Measurements from ENCODE around the gene HOXD4. TPM values are rescaled to one million over a fixed set of nuclear protein-coding genes. Genes with fewer than 3 reads are reported as not detected.

Gene HOXD4
- total RNA-seq, 2 donors from 2014 or later, result 0.52 TPM; not detected in 1

DNA sequence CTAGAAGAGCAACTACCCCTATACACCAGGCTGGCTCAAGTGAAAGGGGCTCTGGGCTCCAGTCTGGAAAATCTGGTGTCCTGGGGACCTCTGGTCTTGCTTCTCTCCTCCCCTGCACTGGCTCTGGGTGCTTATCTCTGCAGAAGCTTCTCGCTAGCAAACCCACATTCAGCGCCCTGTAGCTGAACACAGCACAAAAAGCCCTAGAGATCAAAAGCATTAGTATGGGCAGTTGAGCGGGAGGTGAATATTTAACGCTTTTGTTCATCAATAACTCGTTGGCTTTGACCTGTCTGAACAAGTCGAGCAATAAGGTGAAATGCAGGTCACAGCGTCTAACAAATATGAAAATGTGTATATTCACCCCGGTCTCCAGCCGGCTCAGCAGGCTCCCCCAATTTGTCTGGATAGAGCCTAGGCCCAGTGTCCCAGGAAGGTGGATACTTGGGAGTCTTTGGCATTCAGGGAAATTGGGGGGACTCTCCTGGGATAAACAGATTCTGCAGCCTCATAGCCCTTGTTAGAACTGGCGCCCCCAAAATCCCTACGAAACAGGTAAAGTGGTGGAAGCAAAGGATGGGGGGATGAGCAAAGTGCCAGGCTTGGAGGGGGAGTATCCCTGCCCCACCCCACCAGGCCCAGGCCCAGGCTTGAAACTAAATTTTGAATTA, 2.5 kb upstream of the HOXD4 start:
- Histone ChIP-seq H3K27ac (no peak overlapping the region), H3K4me3 (no peak overlapping the region), H3K36me3 (no peaks in the 10 kb centered on the region), H3K27me3 (peaks cover 36 to 40% of the 10 kb centered on the region in 2 donors), H3K4me1 (peaks cover 0 to 10% of the 10 kb centered on the region in 2 donors), H3K9me3 (no peaks in the 10 kb centered on the region)
- TF ChIP-seq, protein P1, sequence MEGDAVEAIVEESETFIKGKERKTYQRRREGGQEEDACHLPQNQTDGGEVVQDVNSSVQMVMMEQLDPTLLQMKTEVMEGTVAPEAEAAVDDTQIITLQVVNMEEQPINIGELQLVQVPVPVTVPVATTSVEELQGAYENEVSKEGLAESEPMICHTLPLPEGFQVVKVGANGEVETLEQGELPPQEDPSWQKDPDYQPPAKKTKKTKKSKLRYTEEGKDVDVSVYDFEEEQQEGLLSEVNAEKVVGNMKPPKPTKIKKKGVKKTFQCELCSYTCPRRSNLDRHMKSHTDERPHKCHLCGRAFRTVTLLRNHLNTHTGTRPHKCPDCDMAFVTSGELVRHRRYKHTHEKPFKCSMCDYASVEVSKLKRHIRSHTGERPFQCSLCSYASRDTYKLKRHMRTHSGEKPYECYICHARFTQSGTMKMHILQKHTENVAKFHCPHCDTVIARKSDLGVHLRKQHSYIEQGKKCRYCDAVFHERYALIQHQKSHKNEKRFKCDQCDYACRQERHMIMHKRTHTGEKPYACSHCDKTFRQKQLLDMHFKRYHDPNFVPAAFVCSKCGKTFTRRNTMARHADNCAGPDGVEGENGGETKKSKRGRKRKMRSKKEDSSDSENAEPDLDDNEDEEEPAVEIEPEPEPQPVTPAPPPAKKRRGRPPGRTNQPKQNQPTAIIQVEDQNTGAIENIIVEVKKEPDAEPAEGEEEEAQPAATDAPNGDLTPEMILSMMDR (IDR thresholded peaks at IDR 0.05), result no peak
- no peak for DNase-seq (ENCODE audit: low spot score)

DNA sequence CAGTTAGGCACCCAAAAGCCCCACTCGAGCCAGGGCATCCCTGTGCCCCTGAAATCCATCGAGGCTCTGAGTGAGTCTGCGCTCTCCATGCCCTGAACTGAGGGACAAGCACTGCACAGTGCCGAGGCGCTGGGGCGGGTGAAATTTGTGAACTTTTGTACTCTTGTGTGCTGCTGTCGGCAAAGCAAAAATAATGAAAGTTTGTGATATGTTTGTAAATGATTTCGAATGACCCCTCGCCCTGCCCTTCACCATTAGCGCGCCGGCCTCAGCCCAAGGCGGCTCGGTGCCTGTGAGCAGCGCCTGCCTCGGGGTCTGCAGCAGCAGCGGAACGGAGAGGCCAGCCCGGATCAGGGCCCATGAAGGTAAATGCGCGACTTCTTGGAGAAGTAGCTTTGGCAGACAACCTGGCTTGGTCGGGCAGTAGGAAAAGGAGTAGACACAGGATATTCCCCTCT, 1.8 kb upstream of the HOXD4 start:
- Histone ChIP-seq H3K27ac (no peak overlapping the region), H3K36me3 (no peaks in the 10 kb centered on the region), H3K4me1 (peaks cover 0 to 10% of the 10 kb centered on the region in 2 donors), H3K9me3 (no peaks in the 10 kb centered on the region), H3K27me3 (peaks cover 39 to 40% of the 10 kb centered on the region in 2 donors), H3K4me3 (no peak overlapping the region)
- TF ChIP-seq, protein P1 (IDR thresholded peaks at IDR 0.05), result no peak
- no peak for DNase-seq (ENCODE audit: low spot score)

DNA sequence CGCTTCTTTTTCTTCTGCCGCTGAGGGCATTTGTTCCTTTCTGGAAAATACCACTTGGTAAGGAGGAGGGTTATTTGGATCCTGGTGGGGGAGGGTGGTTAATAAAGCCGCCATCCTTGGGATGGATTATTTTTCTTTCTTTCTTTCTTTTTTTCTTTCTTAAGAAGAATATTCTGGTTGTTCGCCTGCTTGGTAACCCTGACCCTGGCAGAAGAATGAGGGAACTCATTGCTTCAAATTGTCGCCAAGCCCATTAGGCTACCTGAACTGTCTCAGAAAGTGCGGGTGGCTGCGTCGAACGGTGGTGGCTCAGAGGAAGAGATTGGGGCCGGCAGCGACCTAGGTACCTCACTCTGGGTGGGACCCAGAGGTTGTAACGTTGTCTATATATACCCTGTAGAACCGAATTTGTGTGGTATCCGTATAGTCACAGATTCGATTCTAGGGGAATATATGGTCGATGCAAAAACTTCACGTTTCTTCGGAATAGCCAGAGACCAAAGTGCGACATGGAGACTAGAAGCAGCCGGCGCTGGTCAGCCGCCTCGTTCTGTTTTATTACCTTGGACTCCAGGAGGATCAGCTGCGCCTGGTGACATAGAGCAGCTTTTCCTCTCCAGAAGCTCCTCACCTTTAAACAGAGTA, 1.3 kb upstream of the HOXD4 start:
- H3K27me3 ChIP-seq, result peaks cover 39 to 40% of the 10 kb centered on the region in 2 donors

DNA sequence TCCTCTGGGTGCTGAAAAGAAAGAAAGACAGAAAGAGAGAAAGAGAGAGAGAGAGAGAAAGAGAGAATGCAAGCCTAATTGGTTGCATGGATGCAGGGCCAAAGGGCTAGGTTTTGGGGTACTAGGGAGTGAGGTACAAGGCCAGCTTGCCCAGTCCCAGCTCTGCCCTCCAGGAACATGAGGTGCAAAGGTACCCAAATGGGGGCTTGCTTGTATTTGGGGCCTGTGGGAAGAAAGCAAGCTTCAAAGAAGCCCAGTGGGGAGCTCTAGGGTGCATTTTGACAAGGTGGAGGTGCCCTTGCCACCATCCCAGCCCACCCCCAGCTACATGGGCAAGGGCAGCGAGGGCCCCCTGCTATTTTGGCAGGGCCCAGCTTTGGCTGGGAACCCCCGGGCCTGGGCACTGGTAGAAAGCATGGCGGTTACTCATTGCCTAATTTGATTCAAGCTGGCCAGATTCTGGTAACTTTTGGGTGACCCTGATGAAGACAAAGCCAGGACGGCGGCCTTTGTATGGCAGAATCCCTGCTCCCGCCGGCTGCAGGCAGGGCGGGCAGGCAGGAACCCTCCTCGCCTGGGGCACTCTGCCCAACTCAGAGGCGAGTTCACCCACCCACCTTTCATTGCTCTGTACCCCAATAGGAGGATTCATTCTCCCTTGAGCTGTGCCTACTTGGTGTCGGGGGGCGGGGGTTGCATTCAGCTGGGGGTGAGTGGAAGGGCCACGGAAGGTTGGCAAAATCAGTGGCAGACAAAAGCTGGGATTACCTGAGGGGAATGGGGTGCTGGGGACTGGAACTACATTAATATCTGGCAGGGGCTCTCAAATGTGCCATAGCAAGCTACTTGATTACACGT, 537 bp upstream of the HOXD4 start:
- no peak for DNase-seq (ENCODE audit: low spot score)
- Histone ChIP-seq H3K27me3 (peaks cover 39 to 44% of the 10 kb centered on the region in 2 donors), H3K4me1 (peaks cover 0 to 10% of the 10 kb centered on the region in 2 donors), H3K4me3 (no peak overlapping the region), H3K36me3 (no peaks in the 10 kb centered on the region), H3K9me3 (no peaks in the 10 kb centered on the region), H3K27ac (no peak overlapping the region)
- TF ChIP-seq, protein P1 (IDR thresholded peaks at IDR 0.05), result no peak

More for the DNA sequence above, 1.3 kb upstream of the HOXD4 start:
- no peak for DNase-seq (ENCODE audit: low spot score)
- H3K9me3 ChIP-seq, result no peaks in the 10 kb centered on the region
- H3K4me3 ChIP-seq, result no peak overlapping the region
- TF ChIP-seq, protein P1 (IDR thresholded peaks at IDR 0.05), result no peak
- H3K27ac ChIP-seq, result no peak overlapping the region
- peaks cover 0 to 10% of the 10 kb centered on the region in 2 donors for H3K4me1 ChIP-seq
- H3K36me3 ChIP-seq, result no peaks in the 10 kb centered on the region

DNA sequence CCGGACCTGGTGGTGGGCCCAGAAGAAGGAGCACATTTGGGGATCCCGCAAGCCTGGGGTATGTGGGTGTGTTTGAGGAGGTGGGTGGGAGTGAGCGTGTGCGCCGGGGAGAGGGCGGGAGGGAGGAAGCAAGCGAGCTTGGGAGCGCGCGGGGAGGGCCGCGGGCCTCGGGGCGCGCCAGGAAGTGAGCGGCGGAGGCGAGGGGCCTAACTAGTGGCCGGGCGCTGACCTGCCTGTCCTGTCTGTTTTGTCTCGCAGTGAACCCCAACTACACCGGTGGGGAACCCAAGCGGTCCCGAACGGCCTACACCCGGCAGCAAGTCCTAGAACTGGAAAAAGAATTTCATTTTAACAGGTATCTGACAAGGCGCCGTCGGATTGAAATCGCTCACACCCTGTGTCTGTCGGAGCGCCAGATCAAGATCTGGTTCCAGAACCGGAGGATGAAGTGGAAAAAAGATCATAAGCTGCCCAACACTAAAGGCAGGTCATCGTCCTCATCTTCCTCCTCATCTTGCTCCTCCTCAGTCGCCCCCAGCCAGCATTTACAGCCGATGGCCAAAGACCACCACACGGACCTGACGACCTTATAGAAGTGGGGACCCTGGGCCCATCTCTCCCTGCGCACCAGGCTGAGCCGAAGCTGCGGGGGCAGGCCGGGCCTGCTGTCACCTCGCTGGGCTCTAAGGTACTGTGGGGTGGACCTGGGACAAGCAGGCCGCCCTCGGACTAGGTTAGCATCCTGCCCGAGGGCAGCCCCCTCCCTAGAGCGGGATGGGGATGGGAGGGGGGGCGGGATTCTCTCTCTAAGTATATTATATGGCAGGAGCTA, 1.2 kb downstream of the HOXD4 start:
- no peak overlapping the region for H3K27ac ChIP-seq
- H3K36me3 ChIP-seq, result no peaks in the 10 kb centered on the region
- H3K4me1 ChIP-seq, result peaks cover 0 to 18% of the 10 kb centered on the region in 2 donors
- H3K27me3 ChIP-seq, result peaks cover 49 to 52% of the 10 kb centered on the region in 2 donors
- TF ChIP-seq, protein P1 (IDR thresholded peaks at IDR 0.05), result no peak
- H3K9me3 ChIP-seq, result no peaks in the 10 kb centered on the region
- DNase-seq (ENCODE audit: low spot score), result no peak
- H3K4me3 ChIP-seq, result no peak overlapping the region
